Transverse colon (tissue), 3 donors: ENCODE measurements around the gene BACH2.

ENCODE experiments used
- POLR2A ChIP-seq: fragments of 450-650 bp; IDR thresholded peaks from one replicate; pipeline ENCODE4 v1.6.1; 2016; ENCODE audit warnings: antibody characterized with exemption, mild to moderate bottlenecking, moderate library complexity
- TF ChIP-seq, protein P1 (sequence below), 5 experiments: fragments of 200-600 bp in 3 of 5; fragments of 450-650 bp in 2 of 5; sonication (generic) in 3 of 5; IDR thresholded peaks; 1 replicate in 2 of 5; 2 replicates in 3 of 5; pipeline ENCODE4 v1.5.1; 2016 to 2017; ENCODE audit warnings: antibody characterized with exemption in 5 of 5, inconsistent platforms in 3 of 5, mild to moderate bottlenecking in 2 of 5, moderate library complexity in 1 of 5

DNA sequence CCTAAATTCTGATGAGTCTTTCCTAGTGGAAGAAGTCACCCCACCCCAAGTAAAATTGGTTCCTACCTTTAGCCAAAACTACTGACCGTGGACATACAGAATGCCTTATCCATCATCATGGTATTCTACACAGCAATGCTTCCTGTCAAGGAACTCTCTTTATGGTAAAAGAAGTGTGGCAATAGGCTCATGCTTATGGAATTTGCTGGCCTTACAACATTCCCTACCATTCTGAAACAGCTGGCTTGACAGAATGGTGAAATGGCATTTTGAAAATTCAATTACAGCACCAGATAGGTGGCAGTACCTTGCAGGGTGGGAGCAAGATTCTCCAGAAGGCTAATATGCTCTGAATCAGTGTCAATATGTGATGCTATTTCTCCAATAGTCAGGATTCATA is 41.8 kb upstream of the BACH2 start:
- TF ChIP-seq, protein P1, sequence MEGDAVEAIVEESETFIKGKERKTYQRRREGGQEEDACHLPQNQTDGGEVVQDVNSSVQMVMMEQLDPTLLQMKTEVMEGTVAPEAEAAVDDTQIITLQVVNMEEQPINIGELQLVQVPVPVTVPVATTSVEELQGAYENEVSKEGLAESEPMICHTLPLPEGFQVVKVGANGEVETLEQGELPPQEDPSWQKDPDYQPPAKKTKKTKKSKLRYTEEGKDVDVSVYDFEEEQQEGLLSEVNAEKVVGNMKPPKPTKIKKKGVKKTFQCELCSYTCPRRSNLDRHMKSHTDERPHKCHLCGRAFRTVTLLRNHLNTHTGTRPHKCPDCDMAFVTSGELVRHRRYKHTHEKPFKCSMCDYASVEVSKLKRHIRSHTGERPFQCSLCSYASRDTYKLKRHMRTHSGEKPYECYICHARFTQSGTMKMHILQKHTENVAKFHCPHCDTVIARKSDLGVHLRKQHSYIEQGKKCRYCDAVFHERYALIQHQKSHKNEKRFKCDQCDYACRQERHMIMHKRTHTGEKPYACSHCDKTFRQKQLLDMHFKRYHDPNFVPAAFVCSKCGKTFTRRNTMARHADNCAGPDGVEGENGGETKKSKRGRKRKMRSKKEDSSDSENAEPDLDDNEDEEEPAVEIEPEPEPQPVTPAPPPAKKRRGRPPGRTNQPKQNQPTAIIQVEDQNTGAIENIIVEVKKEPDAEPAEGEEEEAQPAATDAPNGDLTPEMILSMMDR (IDR thresholded peaks at IDR 0.05) = no peak
- no peak for TF ChIP-seq POLR2A
